CD4-positive, alpha-beta memory T cell (primary cell): ENCODE results near the gene GFI1. TPM values are rescaled to one million over a fixed set of nuclear protein-coding genes. Genes with fewer than 3 reads are reported as not detected.

Experiments used
- CTCF ChIA-PET: fragments of 350-600 bp; sonication (Branson Sonifier 250); formaldehyde crosslinking; loops from one replicate; lab custom pipeline; 2021; ENCODE audit warnings: inconsistent platforms; ENCODE audit not compliant: partially characterized antibody; lab: Charles Lee
- POLR2A ChIA-PET: fragments of 350-600 bp; sonication (Branson Sonifier 250); formaldehyde crosslinking; loops from one replicate; lab custom pipeline; 2021; ENCODE audit not compliant: partially characterized antibody; lab: Charles Lee
- DNase-seq, 5 donors: peaks; one replicate each; pipeline versions ENCODE4 v3.0.0 to v3.0.0-alpha.2; 2020 to 2022; ENCODE audit warnings: mixed read lengths in 1 of 5
- H3K27ac ChIP-seq: one replicate; pipeline ENCODE4 v1.7.0; 2013; ENCODE audit warnings: low read depth, low read length
- H3K27me3 ChIP-seq: 2 replicates; pipeline ENCODE4 v1.7.0; 2013; ENCODE audit warnings: mild to moderate bottlenecking, low read length, moderate library complexity; ENCODE audit not compliant: insufficient read depth
- H3K36me3 ChIP-seq: 2 replicates; pipeline ENCODE4 v1.7.0; 2013; ENCODE audit warnings: mild to moderate bottlenecking, low read length, moderate library complexity; ENCODE audit not compliant: insufficient read depth
- H3K4me1 ChIP-seq: 2 replicates; pipeline ENCODE4 v1.7.0; 2013; ENCODE audit warnings: mild to moderate bottlenecking, low read length, moderate library complexity; ENCODE audit not compliant: insufficient read depth
- H3K4me3 ChIP-seq, 2 donors: one replicate each; pipeline ENCODE4 v1.7.0; 2013; ENCODE audit warnings: low read length in 2 of 2, mild to moderate bottlenecking in 1 of 2
- H3K9me3 ChIP-seq, 2 donors: one replicate each; pipeline ENCODE4 v1.7.0; 2013; ENCODE audit warnings: low read length in 2 of 2, control low read depth in 1 of 2; ENCODE audit not compliant: control insufficient read depth in 1 of 2
- H3K27ac Mint-ChIP-seq, 7 donors: one replicate each; pipeline ENCODE4 v1.8.0; 2020 to 2021; ENCODE audit warnings: mixed read lengths in 7 of 7, mild to moderate bottlenecking in 6 of 7, inconsistent platforms in 3 of 7, moderate library complexity in 3 of 7
- H3K27me3 Mint-ChIP-seq, 2 donors: one replicate each; pipeline ENCODE4 v1.8.0; 2020 to 2021; ENCODE audit warnings: mixed read lengths in 2 of 2
- H3K36me3 Mint-ChIP-seq, 2 donors: one replicate each; pipeline ENCODE4 v1.8.0; 2020 to 2021; ENCODE audit warnings: mixed read lengths in 2 of 2, inconsistent platforms in 1 of 2, mild to moderate bottlenecking in 1 of 2
- H3K4me1 Mint-ChIP-seq, 4 donors: one replicate each; pipeline ENCODE4 v1.8.0; 2020 to 2021; ENCODE audit warnings: mixed read lengths in 4 of 4, mild to moderate bottlenecking in 1 of 4
- H3K4me3 Mint-ChIP-seq, 8 donors: one replicate each; pipeline ENCODE4 v1.8.0; 2020 to 2021; ENCODE audit warnings: mixed read lengths in 8 of 8, mild to moderate bottlenecking in 7 of 8, moderate library complexity in 6 of 8, inconsistent platforms in 3 of 8
- H3K9me3 Mint-ChIP-seq, 8 donors: one replicate each; pipeline ENCODE4 v1.8.0; 2020 to 2021; ENCODE audit warnings: mixed read lengths in 8 of 8, mild to moderate bottlenecking in 5 of 8, inconsistent platforms in 3 of 8, moderate library complexity in 1 of 8
- intact Hi-C: fragments of 100-400 bp; cut with micrococcal nuclease; formaldehyde crosslinking; loops from one replicate; pipeline ENCODE4 v1.15.1; 2023
- polyA plus RNA-seq, 2 donors: library from polyadenylated mRNA; unstranded; fragments of 300-500 nt; fragmentation: Illumina TruSeq; gene quantifications; one replicate each; pipeline ENCODE4 v1.2.3, GENCODE V29; 2021
- total RNA-seq, 2 experiments: library from RNA; stranded (reverse); gene quantifications; one replicate each; pipeline ENCODE4 v1.2.3, GENCODE V29; 2021

Gene GFI1
- total and polyA plus RNA-seq, 4 experiments from 2014 or later = 7.8 to 33.2 (median 21.4) TPM

DNA sequence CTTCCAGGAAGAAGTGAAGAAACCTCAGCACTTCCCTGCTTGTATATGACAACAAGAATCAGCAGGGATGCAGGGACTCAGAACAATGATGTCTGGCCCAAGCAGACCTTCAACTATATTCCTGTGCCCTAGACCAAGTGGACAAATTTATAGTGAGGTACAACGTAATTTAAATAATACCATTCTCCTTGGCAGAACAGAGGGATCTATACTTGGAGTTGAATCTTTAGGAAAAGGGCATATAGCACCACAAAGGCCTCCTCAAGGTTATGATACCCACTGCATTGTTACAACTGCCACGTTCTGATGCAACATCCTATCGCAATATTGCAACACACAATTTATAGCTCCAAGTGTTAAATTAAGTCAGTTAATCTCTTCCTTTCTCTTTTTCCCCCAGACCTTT, 29.1 kb upstream of the GFI1 start:
- POLR2A ChIA-PET = no interaction called here
- H3K4me1 Mint-ChIP-seq = no peaks in the 10 kb centered on the region

DNA sequence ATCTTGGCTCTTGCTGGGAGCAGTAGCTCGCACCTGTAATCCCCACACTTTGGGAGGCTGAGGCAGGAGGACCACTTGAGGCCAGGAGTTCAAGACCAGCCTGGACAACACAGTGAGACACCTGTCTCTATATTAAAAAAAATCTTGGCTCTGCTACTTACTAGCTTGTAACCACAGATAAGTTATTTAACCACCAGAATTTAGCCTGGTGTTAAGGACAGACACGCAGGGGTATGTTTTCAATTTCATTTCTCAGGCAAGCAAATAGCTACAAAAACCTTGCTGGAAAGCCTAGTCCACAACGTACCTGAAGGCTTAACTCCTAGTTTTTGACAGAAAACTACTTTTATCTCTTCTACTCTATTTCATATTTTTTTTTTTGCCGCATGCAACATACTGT, 24.8 kb upstream of the GFI1 start:
- CTCF ChIA-PET = no interaction called here
- no peak overlapping the region for H3K4me3 ChIP-seq
- no peaks in the 10 kb centered on the region for H3K9me3 ChIP-seq
- POLR2A ChIA-PET = interaction anchor here (0.8 kb wide), 1 partner anchor 26 kb away, joined by 3 read pairs; no protein-coding TSS in a partner anchor
- DNase-seq = no peak
- no peaks in the 10 kb centered on the region for H3K9me3 Mint-ChIP-seq
- no peaks in the 10 kb centered on the region for H3K4me1 Mint-ChIP-seq
- H3K36me3 ChIP-seq = no peaks in the 10 kb centered on the region
- peaks cover 0 to 2% of the 10 kb centered on the region in 2 donors for H3K27me3 Mint-ChIP-seq
- H3K4me1 ChIP-seq = no peaks in the 10 kb centered on the region
- H3K36me3 Mint-ChIP-seq = no peaks in the 10 kb centered on the region
- intact Hi-C loops = no loop called here
- H3K27ac Mint-ChIP-seq = no peak overlapping the region
- H3K27me3 ChIP-seq = no peaks in the 10 kb centered on the region
- H3K4me3 Mint-ChIP-seq = no peak overlapping the region
- H3K27ac ChIP-seq = no peak overlapping the region

More for the DNA sequence above, 29.1 kb upstream of the GFI1 start:
- DNase-seq = no peak
- Histone ChIP-seq H3K4me3 (no peak overlapping the region), H3K27ac (no peak overlapping the region), H3K4me1 (no peaks in the 10 kb centered on the region), H3K36me3 (no peaks in the 10 kb centered on the region), H3K27me3 (no peaks in the 10 kb centered on the region), H3K9me3 (no peaks in the 10 kb centered on the region)
- CTCF ChIA-PET = no interaction called here
- H3K36me3 Mint-ChIP-seq = no peaks in the 10 kb centered on the region
- H3K9me3 Mint-ChIP-seq = no peaks in the 10 kb centered on the region
- peaks cover 0 to 2% of the 10 kb centered on the region in 2 donors for H3K27me3 Mint-ChIP-seq
- H3K27ac Mint-ChIP-seq = no peak overlapping the region
- intact Hi-C loops = no loop called here
- H3K4me3 Mint-ChIP-seq = peak overlapping the region in 1 of 8 donors; percentile 9

DNA sequence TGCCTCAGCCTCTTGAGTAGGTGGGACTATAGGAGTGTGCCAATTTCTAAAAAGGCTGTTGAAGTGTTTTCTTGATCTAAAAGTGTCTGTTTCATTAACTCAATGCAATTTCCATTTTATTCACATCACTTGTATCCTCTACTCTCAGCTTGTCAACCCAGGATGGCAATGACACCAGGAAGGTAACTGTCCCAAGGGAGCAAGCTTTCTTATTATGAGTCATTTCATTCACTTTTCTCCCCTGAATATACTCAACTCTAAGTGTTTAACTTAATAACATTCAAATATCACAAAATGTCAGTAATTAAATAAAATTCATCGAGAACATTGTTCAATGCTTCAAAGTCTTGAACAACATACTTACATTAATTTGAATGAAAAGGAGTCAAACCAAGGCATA, 22.9 kb upstream of the GFI1 start:
- no peaks in the 10 kb centered on the region for H3K4me1 ChIP-seq
- H3K27me3 Mint-ChIP-seq = peaks cover 0 to 2% of the 10 kb centered on the region in 2 donors
- H3K36me3 Mint-ChIP-seq = no peaks in the 10 kb centered on the region
- no peaks in the 10 kb centered on the region for H3K9me3 ChIP-seq
- peaks cover 0 to 7% (median 2%) of the 10 kb centered on the region in 4 donors for H3K4me1 Mint-ChIP-seq
- POLR2A ChIA-PET = no interaction called here
- DNase-seq = no peak
- H3K27ac ChIP-seq = no peak overlapping the region
- no peaks in the 10 kb centered on the region for H3K36me3 ChIP-seq
- CTCF ChIA-PET = no interaction called here
- H3K4me3 Mint-ChIP-seq = no peak overlapping the region
- H3K4me3 ChIP-seq = no peak overlapping the region
- H3K9me3 Mint-ChIP-seq = no peaks in the 10 kb centered on the region
- no peak overlapping the region for H3K27ac Mint-ChIP-seq
- intact Hi-C loops = no loop called here
- no peaks in the 10 kb centered on the region for H3K27me3 ChIP-seq

DNA sequence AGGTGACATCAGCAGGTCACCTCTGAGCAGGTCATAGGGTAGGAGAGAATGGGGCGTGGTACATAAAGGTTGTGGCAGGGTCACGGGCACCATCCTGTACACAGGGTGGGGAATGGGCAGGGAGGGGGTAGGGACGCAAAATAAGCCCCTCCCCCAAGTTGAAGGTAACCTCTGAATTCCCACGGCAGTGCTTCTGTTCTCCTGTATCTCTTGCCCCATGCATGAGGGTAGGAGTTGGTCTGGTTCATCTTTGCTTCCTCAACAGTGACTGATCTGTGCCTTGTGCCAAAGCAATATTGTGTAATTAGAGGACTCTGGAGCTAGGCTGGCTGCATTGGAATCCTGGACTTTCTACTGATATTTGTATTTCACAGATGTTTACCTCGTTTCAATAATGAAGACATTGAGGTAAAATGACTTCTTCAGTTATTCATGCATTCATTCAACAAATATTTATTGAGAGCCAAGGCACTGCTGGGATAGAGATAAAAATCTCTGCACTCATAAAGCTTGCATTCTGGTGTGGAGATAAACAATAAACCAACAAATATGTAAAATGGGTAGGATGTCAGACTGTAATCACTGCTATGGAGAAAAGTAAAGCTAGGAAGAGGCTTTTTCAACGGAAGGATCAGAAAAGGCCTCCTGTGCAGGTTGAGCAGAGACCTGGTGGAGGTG, 18.4 kb upstream of the GFI1 start:
- intact Hi-C loops = no loop called here
- DNase-seq = no peak
- H3K4me1 Mint-ChIP-seq = peaks cover 0 to 13% (median 6%) of the 10 kb centered on the region in 4 donors
- Histone ChIP-seq H3K27me3 (no peaks in the 10 kb centered on the region), H3K4me1 (no peaks in the 10 kb centered on the region), H3K27ac (no peak overlapping the region), H3K36me3 (no peaks in the 10 kb centered on the region), H3K4me3 (no peak overlapping the region), H3K9me3 (no peaks in the 10 kb centered on the region)
- H3K27ac Mint-ChIP-seq = peak overlapping the region in 1 of 7 donors; percentile 13
- CTCF ChIA-PET = no interaction called here
- POLR2A ChIA-PET = interaction anchor here (1.0 kb wide), 1 partner anchor 22 kb away, joined by 4 read pairs; no protein-coding TSS in a partner anchor
- no peaks in the 10 kb centered on the region for H3K27me3 Mint-ChIP-seq
- H3K36me3 Mint-ChIP-seq = no peaks in the 10 kb centered on the region
- peak overlapping the region in 1 of 8 donors; percentile 20 for H3K4me3 Mint-ChIP-seq
- no peaks in the 10 kb centered on the region for H3K9me3 Mint-ChIP-seq

DNA sequence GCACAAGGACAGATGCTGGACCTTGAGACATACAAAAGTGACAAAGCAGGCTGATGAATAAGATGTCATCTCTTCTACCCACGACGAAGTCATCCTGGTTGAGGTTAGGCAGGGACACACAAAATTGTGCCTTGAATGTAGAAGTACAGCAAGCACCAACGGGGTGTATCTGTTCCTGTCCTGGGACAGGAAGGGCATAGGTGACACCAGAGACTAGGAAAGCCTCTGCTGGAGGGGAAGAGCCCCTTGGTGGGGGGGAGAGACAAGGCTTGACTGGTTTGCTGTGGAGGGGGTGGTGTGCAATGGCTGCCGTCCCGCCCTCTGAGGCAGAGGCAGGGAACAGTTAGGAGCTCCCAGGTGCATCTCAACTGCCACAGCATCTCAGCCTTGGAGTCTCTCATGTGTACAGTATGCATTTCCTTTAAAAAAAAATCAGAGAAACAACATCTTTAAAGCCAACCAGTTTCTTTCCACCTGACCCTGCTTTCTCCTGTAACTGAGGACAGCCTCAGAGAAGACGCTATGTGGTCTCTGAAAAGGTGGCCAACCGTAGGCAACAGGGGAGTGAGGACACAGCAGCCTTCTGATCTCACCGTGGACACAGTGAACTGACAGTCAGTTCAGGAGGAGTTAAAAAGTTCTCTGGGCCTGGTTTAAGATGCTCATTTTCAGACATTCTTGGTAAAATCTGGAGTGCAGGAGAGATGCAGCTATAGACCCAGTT, 17.7 kb upstream of the GFI1 start:
- Mint-ChIP-seq H3K9me3 (no peaks in the 10 kb centered on the region), H3K36me3 (no peaks in the 10 kb centered on the region), H3K27ac (peak overlapping the region in 4 of 7 donors; percentile 2 to 51 (median 23)), H3K4me3 (peak overlapping the region in 1 of 8 donors; percentile 20), H3K27me3 (no peaks in the 10 kb centered on the region), H3K4me1 (peaks cover 0 to 13% (median 6%) of the 10 kb centered on the region in 4 donors)
- ChIA-PET POLR2A (interaction anchor here (1.2 kb wide), 1 partner anchor 19 kb away, joined by 5 read pairs; no protein-coding TSS in a partner anchor), CTCF (no interaction called here)
- intact Hi-C loops = no loop called here
- Histone ChIP-seq H3K27ac (no peak overlapping the region), H3K4me1 (no peaks in the 10 kb centered on the region), H3K27me3 (no peaks in the 10 kb centered on the region), H3K36me3 (no peaks in the 10 kb centered on the region), H3K9me3 (no peaks in the 10 kb centered on the region), H3K4me3 (no peak overlapping the region)
- DNase-seq = no peak

DNA sequence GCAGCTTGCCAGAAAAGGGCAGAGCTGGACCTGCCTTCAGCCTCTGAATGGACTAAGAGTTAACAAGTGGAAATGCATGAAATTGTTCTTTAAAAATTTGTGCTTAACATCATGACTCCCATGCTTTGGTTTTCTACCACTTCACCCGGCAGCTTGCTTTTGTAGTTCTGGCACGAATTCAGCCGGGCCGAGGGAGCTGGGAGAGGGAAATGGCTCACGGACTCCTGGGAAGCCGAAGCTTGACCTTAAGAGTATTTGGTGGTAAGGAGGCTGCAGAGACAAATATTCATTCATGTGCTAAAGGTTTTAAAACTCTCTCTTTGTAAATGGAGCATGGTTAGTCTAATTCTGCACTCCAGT, 17.2 kb upstream of the GFI1 start:
- Histone ChIP-seq H3K4me1 (no peaks in the 10 kb centered on the region), H3K36me3 (no peaks in the 10 kb centered on the region), H3K9me3 (no peaks in the 10 kb centered on the region), H3K4me3 (no peak overlapping the region), H3K27me3 (no peaks in the 10 kb centered on the region), H3K27ac (no peak overlapping the region)
- Mint-ChIP-seq H3K27me3 (no peaks in the 10 kb centered on the region), H3K4me1 (peaks cover 0 to 13% (median 6%) of the 10 kb centered on the region in 4 donors), H3K9me3 (no peaks in the 10 kb centered on the region), H3K27ac (peak overlapping the region in 4 of 7 donors; percentile 2 to 51 (median 23)), H3K36me3 (no peaks in the 10 kb centered on the region), H3K4me3 (no peak overlapping the region)
- ChIA-PET POLR2A (interaction anchor here (1.2 kb wide), 1 partner anchor 19 kb away, joined by 5 read pairs; no protein-coding TSS in a partner anchor), CTCF (no interaction called here)
- DNase-seq = no peak
- intact Hi-C loops = no loop called here
